SK-N-SH treated with all-trans-retinoic acid at 6 μM for 48 hours (cell line): ENCODE data around the gene ZNF341.
"Not testable (repeated sequence)": the region's sequence is repeated elsewhere in the genome, so short reads cannot be mapped to it uniquely, and the experiment has no call there.

ENCODE experiments used
- ATAC-seq: fragments of 200-7000 bp; cut with Tn5 transposase; 3 replicates; pipeline ENCODE4 v1.9.1; 2020; ENCODE audit warnings: mild to moderate bottlenecking, moderate library complexity
- ARNTL ChIP-seq: fragments of 450-650 bp; formaldehyde crosslinking; IDR thresholded peaks from 2 replicates; pipeline ENCODE4 v1.5.0; 2020; ENCODE audit warnings: low read depth, mild to moderate bottlenecking, moderate library complexity, borderline replicate concordance
- BACH2 ChIP-seq: fragments of 250-450 bp; sonication (Bioruptor Pico); IDR thresholded peaks from 2 replicates; pipeline ENCODE4 v1.9.0; 2021; ENCODE audit warnings: mild to moderate bottlenecking, borderline replicate concordance
- CREB5 ChIP-seq: fragments of 250-450 bp; sonication (Bioruptor Pico); IDR thresholded peaks from 2 replicates; pipeline ENCODE4 v1.5.1; 2020; ENCODE audit warnings: low read depth, mild to moderate bottlenecking, moderate library complexity
- CSDC2 ChIP-seq: fragments of 250-450 bp; sonication (Bioruptor Pico); IDR thresholded peaks from 2 replicates; pipeline ENCODE4 v1.5.0; 2020; ENCODE audit warnings: mild to moderate bottlenecking, moderate library complexity
- CSRNP3 ChIP-seq: fragments of 250-450 bp; sonication (Bioruptor Pico); IDR thresholded peaks from 2 replicates; pipeline ENCODE4 v1.5.1; 2021; ENCODE audit warnings: mild to moderate bottlenecking, moderate library complexity
- ESRRG ChIP-seq: fragments of 250-450 bp; sonication (Bioruptor Pico); IDR thresholded peaks from 2 replicates; pipeline ENCODE4 v1.6.1; 2021; ENCODE audit warnings: mild to moderate bottlenecking
- GLIS3 ChIP-seq: fragments of 250-450 bp; sonication (Bioruptor Pico); IDR thresholded peaks from 2 replicates; pipeline ENCODE4 v1.5.0; 2020; ENCODE audit warnings: mild to moderate bottlenecking, moderate library complexity
- OSR1 ChIP-seq: fragments of 250-450 bp; sonication (Bioruptor Pico); IDR thresholded peaks from 2 replicates; pipeline ENCODE4 v1.8.0; 2022; ENCODE audit warnings: moderate library complexity, mild to moderate bottlenecking, inconsistent platforms
- PATZ1 ChIP-seq: fragments of 250-450 bp; sonication (Bioruptor Pico); IDR thresholded peaks from 2 replicates; pipeline ENCODE4 v1.8.0; 2020; ENCODE audit warnings: mild to moderate bottlenecking, moderate library complexity, borderline replicate concordance
- POU6F1 ChIP-seq: fragments of 250-450 bp; sonication (Bioruptor Pico); IDR thresholded peaks from 2 replicates; pipeline ENCODE4 v1.8.0; 2021; ENCODE audit warnings: low read depth, mild to moderate bottlenecking, moderate library complexity, borderline replicate concordance
- PPARA ChIP-seq: fragments of 250-450 bp; sonication (Bioruptor Pico); IDR thresholded peaks from 2 replicates; pipeline ENCODE4 v1.5.0; 2020; ENCODE audit warnings: mild to moderate bottlenecking, borderline replicate concordance
- SNAI2 ChIP-seq: fragments of 250-450 bp; sonication (Bioruptor Pico); IDR thresholded peaks from 2 replicates; pipeline ENCODE4 v1.5.0; 2020; ENCODE audit warnings: mild to moderate bottlenecking, moderate library complexity
- TCF4 ChIP-seq: fragments of 250-450 bp; sonication (Bioruptor Pico); IDR thresholded peaks from 2 replicates; pipeline ENCODE4 v1.8.0; 2021; ENCODE audit warnings: mild to moderate bottlenecking, moderate library complexity, borderline replicate concordance
- TOX ChIP-seq: fragments of 250-450 bp; sonication (Bioruptor Pico); IDR thresholded peaks from 2 replicates; pipeline ENCODE4 v1.8.0; 2021; ENCODE audit warnings: mild to moderate bottlenecking, moderate library complexity, borderline replicate concordance
- TSHZ2 ChIP-seq: fragments of 250-450 bp; sonication (Bioruptor Pico); IDR thresholded peaks from 2 replicates; pipeline ENCODE4 v1.5.0; 2020; ENCODE audit warnings: mild to moderate bottlenecking, moderate library complexity
- ZFP3 ChIP-seq: fragments of 250-450 bp; sonication (Bioruptor Pico); IDR thresholded peaks from 2 replicates; pipeline ENCODE4 v1.5.0; 2020; ENCODE audit warnings: mild to moderate bottlenecking, moderate library complexity
- ZFP30 ChIP-seq: fragments of 450-650 bp; formaldehyde crosslinking; IDR thresholded peaks from 2 replicates; pipeline ENCODE4 v1.5.0; 2022; ENCODE audit warnings: mild to moderate bottlenecking, moderate library complexity
- ZNF565 ChIP-seq: fragments of 450-650 bp; formaldehyde crosslinking; conservative IDR thresholded peaks from 2 replicates; pipeline ENCODE4 v1.5.0; 2020; ENCODE audit warnings: low read depth, mild to moderate bottlenecking, moderate library complexity
- ZNF70 ChIP-seq: fragments of 450-650 bp; formaldehyde crosslinking; IDR thresholded peaks from 2 replicates; pipeline ENCODE4 v1.5.0; 2020; ENCODE audit warnings: mild to moderate bottlenecking, moderate library complexity
- ZNF8 ChIP-seq: fragments of 450-650 bp; formaldehyde crosslinking; IDR thresholded peaks from 2 replicates; pipeline ENCODE4 v1.5.0; 2020; ENCODE audit warnings: mild to moderate bottlenecking, moderate library complexity

The ZNF341 gene

GRCh38 chr20:33791021-33791420 lies 59.2 kb downstream of the ZNF341 start:
- ATAC-seq: no peak
- TF ChIP-seq BACH2 (CRISPR knock-in tag): no peak
- no peak for TF ChIP-seq POU6F1 (CRISPR knock-in tag)
- no peak for TF ChIP-seq GLIS3 (CRISPR knock-in tag)
- TF ChIP-seq ZFP30 (CRISPR knock-in tag): no peak
- TF ChIP-seq ARNTL: no peak
- no peak for TF ChIP-seq ZFP3 (CRISPR knock-in tag)
- TF ChIP-seq TCF4 (CRISPR knock-in tag): no peak
- no peak for TF ChIP-seq ZNF565 (CRISPR knock-in tag)
- TF ChIP-seq ZNF8 (CRISPR knock-in tag): no peak
- TF ChIP-seq OSR1 (CRISPR knock-in tag): no peak
- TF ChIP-seq CSDC2: no peak
- TF ChIP-seq TOX: no peak
- TF ChIP-seq, all 23 proteins: peak for 0

GRCh38 chr20:33791540-33791939 lies 59.7 kb downstream of the ZNF341 start:
- no peak for ATAC-seq
- no peak for TF ChIP-seq TCF4 (CRISPR knock-in tag)
- TF ChIP-seq ARNTL: no peak
- no peak for TF ChIP-seq POU6F1 (CRISPR knock-in tag)
- no peak for TF ChIP-seq ESRRG
- TF ChIP-seq PATZ1 (CRISPR knock-in tag): no peak
- TF ChIP-seq, all 23 proteins: peak for 0

GRCh38 chr20:33791959-33792597 lies 60.3 kb downstream of the ZNF341 start:
- peak; percentile 19; the same call in 1 of the 3 replicates for ATAC-seq
- TF ChIP-seq ARNTL (no peak), BACH2 (CRISPR knock-in tag) (no peak), ZNF8 (CRISPR knock-in tag) (no peak), PPARA (CRISPR knock-in tag) (no peak), CREB5 (no peak), CSRNP3 (CRISPR knock-in tag) (no peak), GLIS3 (CRISPR knock-in tag) (no peak), ZNF565 (CRISPR knock-in tag) (no peak), POU6F1 (CRISPR knock-in tag) (no peak), OSR1 (CRISPR knock-in tag) (no peak), ZFP3 (CRISPR knock-in tag) (no peak), TSHZ2 (CRISPR knock-in tag) (no peak), ZNF70 (CRISPR knock-in tag) (no peak), ZFP30 (CRISPR knock-in tag) (no peak), SNAI2 (no peak), TOX (no peak), CSDC2 (no peak)

GRCh38 chr20:33792598-33792989 lies 60.8 kb downstream of the ZNF341 start:
- ATAC-seq: not testable (repeated sequence)
